CMK (cell line): ENCODE data around the gene CLP1.

Experiments
- DNase-seq: peaks from one replicate; pipeline ENCODE4 v3.0.0-alpha.2; 2010; ENCODE audit warnings: low read depth

CLP1 gene

GRCh38 chr11:57657194-57658022, at the start of gene CLP1:
TSS of gene CLP1 (plus strand) at chr11:57657762. CDS start at chr11:57659477, 1,715 bp downstream.
- peak; percentile 89 for DNase-seq

- no peak for DNase-seq
Observed at GRCh38 chr11:57610170-57610569, 47.4 kb upstream of the CLP1 start.

- no peak for DNase-seq
Observed at GRCh38 chr11:57614234-57614772, 43.3 kb upstream of the CLP1 start.

- no peak for DNase-seq
Observed at GRCh38 chr11:57615308-57615707, 42.3 kb upstream of the CLP1 start.

GRCh38 chr11:57616595-57616994, 41.0 kb upstream of the CLP1 start:
- DNase-seq: no peak

- no peak for DNase-seq
Observed at GRCh38 chr11:57618438-57618837, 39.1 kb upstream of the CLP1 start.

GRCh38 chr11:57619331-57619730, 38.2 kb upstream of the CLP1 start:
- DNase-seq: no peak

- no peak for DNase-seq
Observed at GRCh38 chr11:57620467-57620866, 37.1 kb upstream of the CLP1 start.

- DNase-seq: no peak
Observed at GRCh38 chr11:57622263-57622662, 35.3 kb upstream of the CLP1 start.

GRCh38 chr11:57624864-57625263, 32.7 kb upstream of the CLP1 start:
- no peak for DNase-seq

- DNase-seq: no peak
Observed at GRCh38 chr11:57626895-57627294, 30.7 kb upstream of the CLP1 start.

GRCh38 chr11:57630171-57630570, 27.4 kb upstream of the CLP1 start:
- no peak for DNase-seq

- no peak for DNase-seq
Observed at GRCh38 chr11:57632116-57632515, 25.4 kb upstream of the CLP1 start.

GRCh38 chr11:57633394-57634070, 24.0 kb upstream of the CLP1 start:
- DNase-seq: no peak

GRCh38 chr11:57634311-57634710, 23.3 kb upstream of the CLP1 start:
- DNase-seq: no peak

- no peak for DNase-seq
Observed at GRCh38 chr11:57635246-57635645, 22.3 kb upstream of the CLP1 start.

- DNase-seq: no peak
Observed at GRCh38 chr11:57637626-57638004, 19.9 kb upstream of the CLP1 start.

- DNase-seq: no peak
Observed at GRCh38 chr11:57638005-57638781, 19.4 kb upstream of the CLP1 start.

- DNase-seq: no peak
Observed at GRCh38 chr11:57638811-57639320, 18.7 kb upstream of the CLP1 start.

- peak; percentile 91 for DNase-seq
Observed at GRCh38 chr11:57639321-57640067, 18.1 kb upstream of the CLP1 start.

GRCh38 chr11:57640068-57640800, 17.3 kb upstream of the CLP1 start:
- DNase-seq: no peak
